GM18870 (cell line): ENCODE measurements around the gene JPT2.

ENCODE experiments used
- ATAC-seq: cut with Tn5 transposase; IDR thresholded peaks from one replicate; pipeline ENCODE4 v1.9.1; 2021; ENCODE audit warnings: moderate library complexity; ENCODE audit not compliant: unreplicated experiment

JPT2 gene

DNA sequence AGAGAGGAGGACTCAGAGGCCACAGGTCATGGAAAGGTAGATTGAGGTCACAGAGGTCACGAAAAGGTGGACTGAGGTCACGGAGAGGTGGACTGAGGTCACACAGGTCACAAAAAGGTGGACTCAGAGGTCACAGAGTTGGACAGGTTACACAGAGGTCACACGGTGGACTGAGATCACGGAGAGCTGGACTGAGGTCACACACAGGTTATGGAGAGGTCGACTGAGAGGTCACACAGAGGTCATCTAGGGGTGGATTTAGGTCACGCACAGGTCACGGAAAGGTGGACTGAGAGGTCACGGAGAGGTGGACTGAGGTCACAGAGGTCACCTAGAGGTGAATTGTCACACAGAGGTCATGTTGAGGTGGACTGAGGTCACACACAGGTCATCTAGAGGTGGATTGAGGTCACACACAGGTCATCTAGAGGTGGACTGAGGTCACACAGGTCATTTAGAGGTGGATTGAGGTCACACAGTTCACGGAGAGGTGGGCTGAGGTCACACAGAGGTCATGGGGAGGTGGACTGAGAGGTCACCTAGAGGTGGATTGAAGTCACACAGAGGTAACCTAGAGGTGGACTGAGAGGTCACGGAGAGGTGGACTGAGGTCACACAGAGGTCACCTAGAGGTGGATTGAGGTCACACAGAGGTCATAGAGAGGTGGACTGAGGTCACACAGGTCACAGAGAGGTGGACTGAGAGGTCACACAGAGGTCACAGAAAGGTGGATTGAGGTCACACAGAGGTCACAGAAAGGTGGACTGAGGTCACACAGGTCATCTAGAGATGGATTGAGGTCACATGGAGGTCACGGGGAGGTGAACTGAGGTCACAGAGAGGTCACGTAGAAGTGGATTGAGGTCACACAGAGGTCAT is 26.7 kb upstream of the JPT2 start:
- no peak for ATAC-seq

- no peak for ATAC-seq
These were observed 26.1 kb upstream of the JPT2 start for GRCh38 chr16:1651974-1652312.

GRCh38 chr16:1653023-1653422 is 25.1 kb upstream of the JPT2 start:
- no peak for ATAC-seq

DNA sequence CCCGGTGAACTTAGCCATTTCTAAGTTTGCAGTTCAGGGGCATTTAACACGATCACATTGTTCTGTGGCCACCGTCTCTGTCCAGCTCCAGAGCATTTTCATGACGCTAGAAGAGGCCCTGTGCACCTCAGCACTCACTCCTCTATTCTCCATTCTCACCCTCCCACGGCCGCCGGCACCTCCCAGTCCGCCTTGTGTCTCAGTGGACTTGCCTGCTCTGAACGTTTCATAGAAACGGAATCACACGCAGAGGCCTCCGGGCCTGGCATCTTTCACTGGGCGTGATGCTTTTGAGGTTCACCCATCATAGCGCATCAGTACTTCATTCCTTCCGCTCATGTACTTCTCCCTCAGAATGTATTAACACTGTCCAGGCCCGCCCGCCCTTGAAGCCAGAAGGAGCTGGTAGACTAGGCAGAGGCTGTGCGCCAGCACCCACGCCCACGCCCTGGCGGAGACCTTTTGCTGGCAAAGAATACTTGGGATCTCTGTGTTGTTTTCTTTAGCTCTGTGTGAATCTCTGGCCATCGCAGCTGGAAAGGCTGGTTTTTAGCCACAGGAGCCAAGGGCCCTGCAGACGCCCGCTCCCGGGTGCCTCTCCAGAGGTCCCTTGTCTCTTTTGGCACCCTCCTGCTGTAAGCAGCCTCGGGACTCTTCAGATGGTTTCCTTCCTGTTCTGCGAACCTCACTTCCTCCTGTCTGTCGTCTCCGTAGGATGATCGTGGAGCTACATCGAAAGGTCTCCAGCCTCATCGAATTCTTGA is 23.4 kb upstream of the JPT2 start:
- ATAC-seq = no peak

DNA sequence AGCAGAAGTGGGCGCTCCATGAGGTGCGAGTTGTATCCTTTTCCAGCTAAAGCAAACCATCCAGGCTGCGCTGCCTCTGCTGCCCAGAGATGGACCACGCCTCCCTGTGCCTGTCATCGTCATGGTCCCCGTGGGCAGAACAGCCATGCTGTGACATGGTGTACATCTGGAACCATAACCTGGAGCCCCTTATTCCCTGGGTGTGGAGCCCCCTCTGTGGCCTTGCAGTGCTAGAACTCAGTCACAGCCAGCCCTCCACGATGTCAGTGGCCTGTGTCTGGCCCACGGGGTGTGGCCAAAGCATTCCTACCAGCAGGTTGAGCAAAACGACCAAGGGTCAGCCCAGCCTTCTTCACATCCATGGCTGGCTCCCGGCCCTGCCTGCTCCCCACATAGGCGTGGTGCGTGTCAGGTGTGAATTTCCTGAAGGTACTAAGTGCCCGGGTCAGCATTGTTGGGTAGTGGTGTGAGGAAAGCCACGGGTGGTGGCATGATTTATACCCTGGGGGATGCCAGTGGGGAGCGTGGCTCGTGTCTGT is 22.7 kb upstream of the JPT2 start:
- ATAC-seq = no peak

DNA sequence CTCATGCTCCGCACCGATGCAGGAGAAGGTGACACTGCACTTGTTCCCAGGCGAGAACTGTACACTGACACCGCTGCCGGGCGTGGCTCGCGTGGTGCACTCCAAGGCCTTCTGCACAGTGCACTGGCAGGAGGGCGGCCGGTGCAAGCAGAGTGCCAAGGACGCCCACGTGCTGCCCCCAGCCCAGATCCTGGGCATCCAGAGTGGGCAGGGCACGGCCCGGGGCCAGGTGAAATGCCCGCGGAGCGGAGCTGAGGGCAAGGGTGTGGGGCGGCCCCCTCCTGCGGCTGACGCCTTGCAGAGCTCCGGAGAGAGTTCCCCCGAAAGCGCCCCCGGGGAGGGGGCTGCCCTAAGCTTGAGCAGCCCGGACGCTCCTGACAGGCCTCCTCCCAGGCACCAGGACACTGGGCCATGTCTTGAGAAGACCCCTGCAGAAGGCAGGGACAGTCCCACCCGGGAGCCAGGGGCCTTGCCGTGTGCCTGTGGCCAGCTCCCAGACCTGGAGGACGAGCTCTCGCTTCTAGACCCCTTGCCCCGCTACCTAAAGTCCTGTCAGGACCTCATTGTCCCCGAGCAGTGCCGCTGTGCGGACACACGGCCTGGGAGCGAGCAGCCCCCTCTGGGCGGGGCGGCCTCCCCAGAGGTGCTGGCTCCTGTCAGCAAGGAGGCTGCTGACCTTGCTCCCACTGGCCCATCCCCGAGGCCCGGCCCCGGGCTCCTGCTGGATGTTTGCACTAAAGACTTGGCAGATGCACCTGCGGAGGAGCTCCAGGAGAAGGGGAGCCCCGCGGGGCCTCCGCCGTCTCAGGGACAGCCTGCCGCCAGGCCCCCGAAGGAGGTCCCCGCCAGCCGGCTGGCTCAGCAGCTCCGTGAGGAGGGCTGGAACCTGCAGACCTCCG is 21.9 kb upstream of the JPT2 start:
- ATAC-seq = no peak

DNA sequence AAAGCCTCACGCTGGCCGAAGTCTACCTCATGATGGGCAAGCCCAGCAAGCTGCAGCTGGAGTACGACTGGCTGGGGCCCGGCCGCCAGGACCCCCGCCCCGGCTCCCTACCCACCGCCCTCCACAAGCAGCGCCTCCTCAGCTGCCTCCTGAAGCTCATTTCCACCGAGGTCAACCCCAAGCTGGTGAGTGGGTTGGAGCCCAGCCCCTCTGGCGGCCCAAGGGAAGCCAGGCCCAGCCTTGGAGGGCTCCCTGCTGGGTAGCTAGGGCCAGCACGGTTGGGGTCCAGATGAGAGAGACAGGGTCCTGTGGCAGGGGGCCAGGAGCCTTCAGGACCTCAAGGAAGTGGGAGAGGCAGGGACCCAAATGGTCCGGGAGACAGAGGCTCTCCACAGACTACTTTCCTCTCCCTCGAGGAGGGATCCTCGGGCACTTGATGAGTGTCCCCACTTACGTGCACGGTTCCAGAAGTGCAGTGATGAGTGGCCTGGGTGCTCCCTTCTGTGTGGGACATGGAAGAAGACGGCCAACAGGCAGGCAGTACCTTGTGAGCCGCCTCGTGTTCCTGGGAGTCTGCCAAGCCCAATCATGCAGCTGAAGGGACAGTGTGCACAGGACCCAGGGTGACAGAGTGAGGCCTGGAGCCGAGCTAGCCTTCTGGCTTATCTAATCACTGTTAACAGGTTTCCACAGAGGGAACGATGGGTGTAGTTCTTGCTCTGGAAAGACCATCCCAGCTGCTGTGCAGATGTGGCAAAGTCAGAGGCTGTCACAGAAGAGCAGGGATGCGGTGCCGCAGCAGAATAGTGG is 21.1 kb upstream of the JPT2 start:
- ATAC-seq = no peak

DNA sequence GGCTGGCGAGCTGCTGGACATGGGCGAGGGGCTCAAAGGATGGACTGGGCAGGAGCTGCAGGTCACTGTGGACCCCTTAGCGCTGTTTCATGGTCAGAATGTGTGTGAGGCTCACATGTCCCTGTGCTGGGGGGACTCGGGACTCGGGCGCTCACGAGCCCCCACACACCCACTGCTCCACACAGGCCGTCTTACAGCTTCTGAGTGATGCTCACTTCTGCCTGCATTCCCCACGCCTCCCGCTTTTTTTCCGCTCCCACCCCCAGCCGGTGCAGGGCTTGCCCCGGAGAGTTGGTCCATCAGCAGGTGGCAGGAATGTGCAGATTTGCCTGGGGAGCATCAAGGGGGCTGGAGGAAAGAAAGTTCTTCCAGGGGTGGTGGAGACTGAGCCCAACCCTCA is 20.2 kb upstream of the JPT2 start:
- ATAC-seq = no peak

- ATAC-seq = no peak
These were observed 19.0 kb upstream of the JPT2 start for GRCh38 chr16:1659031-1659430.

- no peak for ATAC-seq
These were observed 16.3 kb upstream of the JPT2 start for GRCh38 chr16:1661826-1662225.

DNA sequence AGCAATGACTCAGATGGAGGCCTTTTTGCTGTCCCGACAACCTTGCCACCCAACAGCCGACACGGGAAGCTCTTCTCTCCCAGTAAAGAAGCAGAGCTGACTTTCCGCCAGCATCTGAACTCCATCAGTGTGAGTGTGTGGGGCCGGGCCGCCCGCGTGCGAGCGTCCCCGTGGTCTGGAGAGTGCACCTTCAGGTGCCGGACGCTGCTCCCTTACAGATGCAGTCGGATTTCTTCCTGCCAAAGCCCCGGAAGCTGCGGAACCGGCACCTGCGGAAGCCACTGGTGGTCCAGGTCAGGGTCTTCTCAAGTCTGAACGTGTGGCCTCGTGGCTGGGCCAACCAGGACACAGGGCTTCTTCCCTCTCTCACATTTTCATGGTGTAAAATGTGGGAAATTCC is 15.5 kb upstream of the JPT2 start:
- ATAC-seq = no peak

DNA sequence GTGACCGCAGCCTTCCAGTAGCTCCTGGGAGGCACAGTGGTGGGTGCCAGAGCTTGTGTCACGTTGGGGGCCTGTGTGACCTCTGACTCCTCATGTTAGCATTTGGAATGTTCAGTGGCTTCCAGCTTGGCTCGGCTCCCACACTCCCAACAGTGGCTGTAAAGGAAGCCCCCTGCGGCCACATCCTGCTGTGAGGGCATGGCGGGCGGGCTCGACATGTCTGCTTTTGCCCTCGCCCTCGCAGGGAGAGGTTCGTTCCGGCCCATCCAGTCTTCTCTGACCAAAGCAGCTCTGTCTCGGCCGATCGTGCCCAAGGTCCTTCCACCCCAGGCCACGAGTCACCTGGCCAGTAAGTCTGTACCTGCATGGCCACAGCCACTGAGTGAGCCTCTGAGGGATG is 12.2 kb upstream of the JPT2 start:
- no peak for ATAC-seq

- no peak for ATAC-seq
These were observed 11.8 kb upstream of the JPT2 start for GRCh38 chr16:1666316-1666715.

DNA sequence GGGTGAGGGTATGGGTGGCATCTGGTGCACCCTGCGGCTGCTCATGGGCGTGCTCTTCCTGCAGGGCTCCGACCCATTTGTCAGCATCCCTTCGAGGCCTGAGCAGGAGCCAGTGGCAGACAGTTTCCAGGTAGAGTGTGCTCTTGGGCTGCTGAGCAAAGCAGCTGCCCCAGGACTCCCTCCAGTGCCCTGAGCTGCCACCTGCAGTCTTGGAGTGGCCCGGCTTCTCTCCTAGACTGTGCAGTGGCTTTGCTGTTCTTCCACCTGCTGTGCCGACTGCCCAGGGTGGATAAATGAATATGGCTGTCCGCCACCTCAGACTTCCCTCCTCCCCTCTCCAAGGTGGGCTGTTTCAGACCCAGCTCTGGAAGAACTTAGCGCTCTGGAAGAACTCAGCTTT is 10.8 kb upstream of the JPT2 start:
- ATAC-seq = no peak

- no peak for ATAC-seq
These were observed 10.2 kb upstream of the JPT2 start for GRCh38 chr16:1667916-1668315.

- no peak for ATAC-seq
These were observed 9.3 kb upstream of the JPT2 start for GRCh38 chr16:1668612-1669319.

- no peak for ATAC-seq
These were observed 8.4 kb upstream of the JPT2 start for GRCh38 chr16:1669698-1670097.

DNA sequence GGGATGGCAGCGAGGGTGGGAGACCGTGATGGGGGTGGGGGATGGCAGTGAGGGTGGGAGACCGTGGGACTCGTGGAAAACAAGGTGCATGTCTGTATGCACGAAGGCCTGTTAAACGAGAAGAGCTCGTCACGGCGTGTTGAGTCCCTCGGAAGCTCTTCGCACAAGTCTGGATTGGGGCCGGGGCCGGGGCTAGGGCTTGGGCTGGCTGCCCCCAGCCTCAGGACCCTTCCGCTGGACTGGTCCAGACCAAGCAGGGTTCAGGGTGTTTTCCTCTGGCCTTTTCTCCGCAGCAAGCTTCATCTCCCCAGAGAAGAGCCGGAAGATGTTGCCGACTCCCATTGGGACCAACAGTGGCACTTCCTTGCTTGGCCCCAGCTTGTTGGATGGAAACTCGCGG is 7.7 kb upstream of the JPT2 start:
- ATAC-seq = no peak

DNA sequence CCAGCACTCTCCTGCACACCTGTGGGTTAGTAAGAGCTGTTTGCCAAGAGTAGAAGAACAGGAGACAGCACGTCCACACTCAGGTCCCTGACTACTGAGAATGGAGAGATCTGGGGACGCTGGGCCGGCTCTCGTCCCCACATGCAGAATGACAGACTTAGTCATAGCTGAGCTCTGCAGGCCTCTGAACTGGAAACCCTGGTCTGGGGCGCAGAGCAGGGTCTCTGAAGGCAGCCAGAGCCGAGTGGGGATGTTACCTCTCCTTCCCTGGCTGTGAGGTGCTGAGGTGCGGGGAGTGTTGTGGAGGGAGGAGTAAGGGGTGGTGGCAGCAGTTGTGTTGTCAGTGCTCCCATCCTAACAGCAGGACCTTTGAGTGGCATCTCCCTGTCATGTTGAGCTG is 7.2 kb upstream of the JPT2 start:
- ATAC-seq = no peak
